Ascending aorta (tissue), 2 donors: ENCODE results near the gene NHS. TPM values are rescaled to one million over a fixed set of nuclear protein-coding genes. Genes with fewer than 3 reads are reported as not detected.

Experiments used
- DNase-seq, 2 donors: peaks; one replicate each; pipeline ENCODE4 v3.0.0-alpha.2; 2019; ENCODE audit warnings: low spot score in 2 of 2
- H3K27ac ChIP-seq, 2 donors: fragments of 200-600 bp; sonication (generic); one replicate each; pipeline ENCODE4 v1.5.1; 2016 to 2017; ENCODE audit warnings: mild to moderate bottlenecking in 1 of 2
- H3K27me3 ChIP-seq: fragments of 200-600 bp; sonication (generic); one replicate; pipeline ENCODE4 v1.5.1; 2017
- H3K36me3 ChIP-seq, 2 donors: fragments of 200-600 bp; sonication (generic); one replicate each; pipeline ENCODE4 v1.5.1; 2016
- H3K4me1 ChIP-seq, 2 donors: fragments of 200-600 bp; sonication (generic); one replicate each; pipeline ENCODE4 v1.5.1; 2016 to 2017; ENCODE audit warnings: mild to moderate bottlenecking in 1 of 2
- H3K4me3 ChIP-seq, 2 donors: fragments of 200-600 bp; sonication (generic); one replicate each; pipeline ENCODE4 v1.5.1; 2016 to 2017; ENCODE audit warnings: mild to moderate bottlenecking in 1 of 2
- H3K9me3 ChIP-seq, 2 donors: fragments of 200-600 bp; sonication (generic); one replicate each; pipeline ENCODE4 v1.5.1; 2016
- CTCF ChIP-seq, 3 experiments: fragments of 200-600 bp in 2 of 3; fragments of 450-650 bp in 1 of 3; sonication (generic) in 2 of 3; IDR thresholded peaks; one replicate each; pipeline ENCODE4 v1.5.1; 2016 to 2019; ENCODE audit warnings: antibody characterized with exemption in 3 of 3, mild to moderate bottlenecking in 1 of 3, moderate library complexity in 1 of 3
- intact Hi-C: fragments of 100-400 bp; cut with DNase I; formaldehyde crosslinking; loops from one replicate; pipeline ENCODE4 v1.15.1; 2023
- total RNA-seq: library from RNA; depleted of rRNA; stranded (reverse); fragments of >200 nt; gene quantifications from one replicate; pipeline ENCODE4 v1.1.0, GENCODE V29; 2016

Gene NHS
- total RNA-seq, 1 donor from 2014 or later = 8.8 TPM

DNA sequence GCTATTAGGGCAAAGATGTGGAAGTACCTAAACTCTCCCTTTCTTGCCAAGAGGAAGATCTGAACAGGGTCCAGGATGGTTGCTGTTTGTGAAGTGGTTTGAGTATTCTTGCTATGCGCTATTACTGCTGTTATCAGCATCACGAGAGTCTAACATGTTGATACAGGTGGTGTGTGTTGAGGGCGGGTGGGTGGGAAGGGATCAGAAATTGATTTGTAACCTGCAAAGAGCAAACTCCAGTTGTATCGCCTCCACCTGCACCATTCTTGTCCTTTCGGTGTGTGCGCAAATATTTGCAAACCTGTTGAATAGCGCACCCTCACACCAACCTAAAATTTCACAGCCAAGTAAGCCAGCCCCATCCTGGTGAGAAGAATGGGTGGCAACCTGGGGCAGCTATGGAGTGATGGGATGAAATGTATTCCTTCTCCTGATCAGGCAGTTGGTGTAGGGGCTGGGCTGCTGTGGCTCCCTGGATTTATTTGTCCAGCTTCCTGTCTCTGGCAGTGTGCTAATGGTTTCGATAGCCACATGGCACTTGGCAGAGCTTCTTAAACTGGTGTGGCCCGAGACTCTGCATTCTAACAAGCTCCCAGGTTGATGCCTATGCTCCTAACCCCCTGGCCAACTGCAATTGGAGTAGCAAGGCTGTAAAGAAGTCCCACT, 259.7 kb downstream of the NHS start:
- no peak overlapping the region for H3K4me3 ChIP-seq
- H3K9me3 ChIP-seq = no peaks in the 10 kb centered on the region
- H3K27me3 ChIP-seq = no peaks in the 10 kb centered on the region
- H3K4me1 ChIP-seq = peaks cover 3 to 4% of the 10 kb centered on the region in 2 donors
- H3K36me3 ChIP-seq = no peaks in the 10 kb centered on the region
- TF ChIP-seq CTCF (IDR thresholded peaks at IDR 0.05) = no peak
- no peak for DNase-seq
- peak overlapping the region in 1 of 2 donors; percentile 51 for H3K27ac ChIP-seq
- intact Hi-C loops = loop anchor here (5.0 kb wide), 1 partner anchor 42 kb away; no protein-coding TSS in a partner anchor

GRCh38 chrX:17635231-17635630, 260.2 kb downstream of the NHS start:
- H3K27ac ChIP-seq = no peak overlapping the region
- intact Hi-C loops = no loop called here
- H3K4me1 ChIP-seq = peaks cover 3 to 4% of the 10 kb centered on the region in 2 donors
- H3K36me3 ChIP-seq = no peaks in the 10 kb centered on the region
- no peak for TF ChIP-seq CTCF (IDR thresholded peaks at IDR 0.05)
- no peaks in the 10 kb centered on the region for H3K27me3 ChIP-seq
- H3K9me3 ChIP-seq = no peaks in the 10 kb centered on the region
- H3K4me3 ChIP-seq = no peak overlapping the region
- no peak for DNase-seq

DNA sequence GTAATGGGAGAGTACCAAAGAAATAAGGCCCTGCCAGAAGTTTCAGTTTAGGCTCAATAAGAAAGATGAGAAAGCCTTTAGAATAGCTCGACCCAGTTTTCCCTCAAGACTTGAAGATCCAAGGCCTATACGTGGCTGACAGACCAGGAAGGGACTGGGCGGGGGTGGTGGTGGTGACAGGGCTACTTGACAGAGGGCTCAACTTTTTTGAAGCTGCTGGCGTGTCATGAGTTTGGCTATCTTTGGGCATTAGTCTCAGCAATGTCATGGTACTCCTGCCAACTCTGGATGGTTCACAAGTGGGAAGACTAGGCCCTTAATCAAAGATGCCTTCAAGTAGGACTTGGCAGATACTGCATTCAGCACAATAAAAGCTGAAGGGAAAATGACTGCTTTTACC, 262.2 kb downstream of the NHS start:
- Histone ChIP-seq H3K27me3 (no peaks in the 10 kb centered on the region), H3K36me3 (no peaks in the 10 kb centered on the region), H3K9me3 (no peaks in the 10 kb centered on the region), H3K4me1 (peaks cover 3 to 4% of the 10 kb centered on the region in 2 donors), H3K4me3 (no peak overlapping the region), H3K27ac (peak overlapping the region in 1 of 2 donors; percentile 12)
- intact Hi-C loops = no loop called here
- no peak for DNase-seq
- TF ChIP-seq CTCF (IDR thresholded peaks at IDR 0.05) = no peak

DNA sequence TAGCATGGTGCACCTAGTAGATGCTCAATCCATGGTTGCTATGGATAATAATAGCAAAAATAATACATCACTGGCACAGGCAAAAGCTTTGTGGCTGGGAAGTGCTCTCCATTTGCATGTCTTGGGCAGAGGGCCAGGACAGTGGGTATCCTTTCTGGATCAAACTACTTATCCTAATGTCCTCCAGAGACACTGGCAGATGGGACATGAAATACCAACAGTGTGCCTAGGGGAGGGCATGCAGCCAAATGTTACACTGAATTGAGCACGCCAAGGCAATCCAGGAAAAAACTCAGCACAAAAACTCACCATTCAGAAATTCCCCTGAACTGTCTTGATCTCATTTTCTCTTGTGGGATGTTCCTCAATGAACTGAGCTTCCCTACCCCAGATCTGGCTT, 263.7 kb downstream of the NHS start:
- Histone ChIP-seq H3K4me3 (no peak overlapping the region), H3K27me3 (no peaks in the 10 kb centered on the region), H3K36me3 (no peaks in the 10 kb centered on the region), H3K27ac (peak overlapping the region in 1 of 2 donors; percentile 1), H3K4me1 (peaks cover 3 to 4% of the 10 kb centered on the region in 2 donors), H3K9me3 (no peaks in the 10 kb centered on the region)
- intact Hi-C loops = no loop called here
- no peak for TF ChIP-seq CTCF (IDR thresholded peaks at IDR 0.05)
- no peak for DNase-seq

GRCh38 chrX:17642891-17643290, 267.9 kb downstream of the NHS start:
- no peak for TF ChIP-seq CTCF (IDR thresholded peaks at IDR 0.05)
- no peak overlapping the region for H3K4me3 ChIP-seq

More at GRCh38 chrX:17642891-17643290, 267.9 kb downstream of the NHS start:
- intact Hi-C loops = no loop called here
- no peaks in the 10 kb centered on the region for H3K4me1 ChIP-seq
- H3K9me3 ChIP-seq = no peaks in the 10 kb centered on the region
- H3K27ac ChIP-seq = no peak overlapping the region
- H3K27me3 ChIP-seq = no peaks in the 10 kb centered on the region
- DNase-seq = no peak
- H3K36me3 ChIP-seq = no peaks in the 10 kb centered on the region
